ENCODE data around the gene ACOT4. TPM values are rescaled to one million over a fixed set of nuclear protein-coding genes. Genes with fewer than 3 reads are reported as not detected.
"Not testable (repeated sequence)": the region's sequence is repeated elsewhere in the genome, so short reads cannot be mapped to it uniquely, and the experiment has no call there.

The ACOT4 gene
- total RNA-seq, 1 donor from 2014 or later: 9.9 TPM

DNA sequence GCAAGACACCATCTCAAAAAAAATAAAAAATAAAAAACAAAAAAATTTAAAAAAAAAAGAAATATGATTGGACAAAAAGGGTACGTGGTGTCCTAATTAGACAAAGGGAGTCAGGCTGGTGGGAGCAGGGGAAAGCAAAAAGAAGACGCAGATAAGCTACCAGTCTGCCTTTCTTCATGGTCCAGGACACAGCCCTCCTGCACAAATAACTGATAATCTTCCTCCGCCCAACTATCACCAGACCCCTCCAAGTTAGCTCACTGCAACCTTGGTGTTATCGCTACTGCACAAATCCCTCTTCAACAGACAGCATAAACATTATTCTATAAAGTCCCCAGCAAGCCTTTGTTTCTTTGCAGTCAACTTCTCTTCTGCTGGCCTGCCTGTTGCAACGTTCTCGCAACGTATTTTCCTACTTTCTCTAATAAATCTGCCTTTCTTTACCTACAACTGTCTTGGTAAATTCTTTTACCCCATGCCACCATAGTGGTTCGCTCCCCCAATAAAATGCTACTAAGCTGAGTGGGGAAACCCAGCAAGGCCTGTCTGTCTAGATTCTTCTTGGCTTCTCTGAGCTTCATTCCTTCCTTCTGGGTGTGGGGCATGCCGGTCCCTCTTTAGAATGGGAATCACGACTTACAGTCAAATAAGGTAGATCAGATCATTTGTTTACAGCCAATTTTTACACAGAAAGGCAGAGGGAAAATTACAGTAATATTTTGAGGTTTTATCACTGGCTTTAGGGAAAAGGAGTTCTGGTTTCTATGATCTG is 38.5 kb downstream of the ACOT4 start:
- no peak for DNase-seq (ENCODE audit: low spot score)
- ATAC-seq: no peak

DNA sequence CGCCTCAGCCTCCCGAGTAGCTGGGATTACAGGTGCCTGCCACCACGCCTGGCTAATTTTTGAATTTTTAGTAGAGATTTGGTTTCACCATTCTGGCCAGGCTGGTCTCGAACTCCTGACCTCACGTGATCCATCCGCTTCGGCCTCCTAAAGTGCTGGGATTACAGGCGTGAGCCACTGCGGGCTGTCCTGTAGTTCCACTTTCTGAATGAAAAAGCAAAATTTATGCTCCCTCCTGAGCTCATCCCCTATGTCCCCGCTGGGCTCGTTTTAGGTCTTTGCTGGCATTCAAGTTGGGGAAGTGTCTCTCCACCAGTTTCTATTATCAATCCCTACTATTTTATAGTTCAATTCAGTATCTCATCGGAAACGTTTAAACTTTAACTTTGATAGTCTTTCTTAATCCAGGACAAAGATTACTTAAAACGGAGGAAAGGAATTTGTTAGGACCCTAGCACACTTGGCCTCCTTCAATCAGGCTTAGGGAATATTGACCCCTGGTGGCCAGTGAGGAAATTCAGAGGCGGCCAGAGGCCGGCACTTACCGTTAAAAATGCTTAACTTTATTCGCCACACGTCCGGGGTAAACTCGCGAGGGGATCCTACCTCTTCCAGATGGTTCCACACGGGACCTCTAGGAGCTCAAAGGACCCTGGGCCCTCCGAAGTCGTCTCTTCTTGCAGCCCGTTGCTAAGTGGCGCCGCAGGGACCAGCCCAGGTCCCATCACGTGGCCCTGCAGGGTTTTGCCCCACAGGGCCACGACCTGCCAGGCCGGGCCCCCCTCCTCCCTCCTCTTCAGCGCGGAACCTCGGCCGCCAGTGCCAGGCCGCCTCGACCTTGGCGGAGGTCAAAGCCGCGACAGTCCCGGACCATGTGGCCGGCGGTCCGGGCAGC is 41.7 kb downstream of the ACOT4 start:
- peak; percentile 88 for ATAC-seq

DNA sequence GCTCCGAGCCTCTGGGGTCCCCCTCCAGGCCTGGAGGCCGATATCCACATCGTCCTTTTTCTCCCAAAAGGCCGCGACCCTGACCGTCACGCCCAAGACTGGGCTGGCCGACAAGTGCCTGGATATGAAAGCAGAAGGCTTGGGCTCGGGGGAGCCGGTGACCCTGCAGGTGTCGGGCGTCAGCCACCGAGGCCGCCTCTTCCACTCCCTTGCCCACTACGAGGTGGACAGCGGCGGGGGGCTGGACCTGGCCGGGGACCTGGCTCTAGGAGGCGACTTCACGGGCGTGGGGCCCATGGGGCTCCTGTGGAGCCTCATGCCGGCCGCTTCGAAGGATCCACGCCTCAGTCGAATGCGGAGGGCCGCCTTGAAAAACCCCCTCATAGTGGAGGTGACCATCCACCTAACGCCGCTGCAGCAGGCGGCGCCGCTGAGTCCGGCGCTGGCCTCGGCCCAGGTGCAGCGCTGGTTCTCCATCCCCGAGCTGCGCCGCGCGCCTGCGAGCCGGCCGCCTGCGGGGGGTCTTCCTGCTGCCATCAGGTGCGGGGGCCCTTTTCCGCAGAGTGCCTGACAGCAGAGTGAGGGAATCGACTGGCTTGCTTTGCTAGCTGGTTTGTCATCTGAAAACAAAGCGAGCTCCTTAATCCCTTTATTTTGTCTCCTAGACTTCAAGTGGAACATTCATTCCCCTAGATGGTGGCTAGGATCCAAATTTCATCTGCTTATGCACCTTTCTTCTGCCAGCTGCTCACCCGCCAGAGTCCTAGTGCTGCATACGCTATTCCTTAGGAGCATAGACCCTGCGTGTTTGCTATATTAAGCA is 42.5 kb downstream of the ACOT4 start:
- peak; percentile 63 for DNase-seq (ENCODE audit: low spot score)
- ATAC-seq: peak; percentile 75

More for the DNA sequence above, 41.7 kb downstream of the ACOT4 start:
- peak; percentile 86 for DNase-seq (ENCODE audit: low spot score)

DNA sequence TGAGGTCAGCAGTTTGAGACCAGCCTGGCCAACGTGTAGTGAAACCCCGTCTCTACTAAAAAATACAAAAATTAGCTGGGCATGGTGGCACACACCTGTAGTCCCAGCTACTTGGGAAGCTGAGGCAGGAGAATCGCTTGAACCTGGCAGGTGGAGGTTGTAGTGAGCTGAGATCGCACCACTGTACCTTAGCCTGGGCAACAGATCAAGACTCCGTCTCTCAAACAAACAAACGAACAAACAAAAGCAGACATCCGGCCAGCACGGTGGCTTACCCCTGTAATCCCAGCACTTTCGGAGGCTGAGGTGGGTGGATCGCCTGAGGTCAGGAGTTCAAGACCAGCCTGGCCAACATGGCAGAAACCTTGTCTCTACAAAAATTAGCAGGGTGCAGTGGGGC is 44.7 kb downstream of the ACOT4 start:
- not testable (repeated sequence) for ATAC-seq; DNase-seq (ENCODE audit: low spot score)

DNA sequence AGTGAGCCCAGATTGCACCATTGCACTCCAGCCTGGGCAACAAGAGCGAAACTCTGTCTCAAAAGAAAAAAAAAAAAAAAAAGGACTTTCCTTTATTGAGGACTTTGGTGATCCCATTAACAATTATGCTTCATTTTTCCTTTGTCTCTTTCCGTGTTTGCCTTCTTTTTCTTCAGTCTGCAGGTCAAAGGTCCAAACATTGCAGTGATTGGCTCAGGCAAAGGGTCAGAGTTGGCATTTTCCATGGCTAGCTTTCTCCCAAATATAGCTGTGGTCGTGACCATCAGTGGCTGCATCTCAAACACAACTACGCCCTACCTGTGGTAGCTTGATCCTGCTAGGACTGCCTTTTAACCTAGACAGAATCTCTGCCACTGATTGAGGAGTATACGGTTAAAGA is 46.2 kb downstream of the ACOT4 start:
- ATAC-seq: no peak
- no peak for DNase-seq (ENCODE audit: low spot score)

DNA sequence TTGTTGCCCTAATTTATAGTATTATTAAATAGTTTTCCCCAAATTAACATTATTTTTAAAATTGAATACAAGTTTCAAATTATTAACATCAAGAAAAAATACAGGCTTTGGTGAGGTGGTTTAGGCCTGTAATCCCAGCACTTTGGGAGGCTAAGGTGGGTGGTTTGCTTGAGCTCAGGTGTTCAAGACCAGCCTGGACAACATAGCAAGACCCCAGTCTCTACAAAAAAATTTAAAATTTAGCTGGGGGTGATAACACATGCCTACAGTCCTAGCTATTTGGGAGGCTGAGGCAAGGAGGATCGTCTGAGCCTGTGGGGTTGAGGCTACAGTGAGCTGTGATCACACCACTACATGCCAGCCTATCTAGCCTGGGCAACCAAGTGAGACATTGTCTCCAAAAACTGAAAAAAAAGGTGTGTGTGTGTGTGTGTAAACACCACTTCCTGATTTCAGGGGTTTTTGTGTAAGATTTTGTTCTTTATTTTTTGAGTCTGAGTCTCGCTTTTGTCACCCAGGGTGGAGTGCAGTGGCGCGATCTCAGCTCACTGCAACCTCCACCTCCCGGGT is 49.2 kb downstream of the ACOT4 start:
- no peak for ATAC-seq
- no peak for DNase-seq (ENCODE audit: low spot score)

DNA sequence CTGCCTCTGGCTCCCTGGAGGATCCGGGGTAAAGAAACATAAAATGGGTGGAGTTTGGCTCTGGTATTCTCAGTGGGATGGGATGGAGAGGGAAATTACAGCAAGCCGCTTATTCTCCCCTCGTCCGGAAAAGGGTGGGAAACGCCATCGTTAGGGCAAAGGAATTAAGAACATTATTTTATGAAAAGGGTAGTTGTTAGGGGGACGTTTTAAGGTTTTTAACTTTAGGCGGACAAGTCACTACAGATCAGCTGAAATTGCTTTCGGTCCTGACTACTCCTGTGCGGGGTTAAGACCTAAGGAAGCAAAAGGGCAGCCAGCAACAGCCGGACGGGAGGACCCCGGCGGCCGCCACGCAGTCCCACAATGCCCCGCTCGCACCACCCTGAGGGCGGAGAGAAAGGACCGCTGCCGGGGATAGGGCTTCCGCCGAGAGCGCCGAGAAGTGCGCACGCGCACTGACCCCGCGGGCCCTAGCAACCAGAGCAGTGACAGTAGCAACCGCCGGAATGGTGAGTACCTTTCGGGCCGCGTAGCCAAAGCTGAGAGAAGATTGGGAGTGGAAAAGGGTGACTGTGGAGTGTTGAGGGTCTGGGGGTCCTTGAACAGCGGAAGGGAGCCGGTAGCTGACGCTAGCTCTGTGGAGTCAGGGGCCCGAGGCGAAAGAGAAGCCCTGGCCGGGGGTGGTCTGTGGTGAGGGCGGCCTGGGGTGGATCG is 53.0 kb downstream of the ACOT4 start, which contains the start of gene DNAL1:
Gene DNAL1, plus strand, starts transcription at position 456 of the 717 bp plus-strand sequence. Its CDS starts 54 bp downstream, at position 510.
- DNase-seq (ENCODE audit: low spot score): peak; percentile 96
- peak; percentile 98 for ATAC-seq

DNA sequence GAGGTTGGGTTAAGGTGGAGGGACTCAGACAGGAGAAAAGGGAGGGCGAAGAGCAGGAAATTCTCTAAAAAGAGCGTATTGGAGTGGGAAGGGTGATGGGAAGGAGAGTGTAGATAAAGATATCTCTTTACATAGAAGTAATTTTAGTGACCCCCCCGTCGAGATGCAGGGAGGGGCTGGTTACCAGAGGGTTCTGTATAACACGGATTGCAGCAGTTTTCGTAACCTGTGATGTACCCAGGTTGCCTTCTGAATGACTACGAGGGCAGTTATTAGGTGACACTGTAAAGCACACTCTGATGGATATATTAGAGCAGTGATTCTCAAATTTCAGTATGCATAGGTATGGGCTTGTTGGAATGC is 53.6 kb downstream of the ACOT4 start:
- no peak for DNase-seq (ENCODE audit: low spot score)

More for the DNA sequence above, 53.6 kb downstream of the ACOT4 start:
- no peak for ATAC-seq

Other genes with a start within 250 kb of the ACOT4 start
- 41.9 TPM for gene NUMB, start 133.3 kb upstream of the ACOT4 start, total RNA-seq
- gene RIOX1, start 100.9 kb upstream of the ACOT4 start, total RNA-seq: 5.0 TPM
- 31.9 TPM for gene ACOT1, start 54.7 kb upstream of the ACOT4 start, total RNA-seq
- gene HEATR4, start 32.9 kb upstream of the ACOT4 start, total RNA-seq: 3.2 TPM
- gene ACOT2, start 22.7 kb upstream of the ACOT4 start, total RNA-seq: 141 TPM
- 1.6 TPM for gene ACOT6, start 20.6 kb downstream of the ACOT4 start, total RNA-seq
- gene DNAL1, start 53.1 kb downstream of the ACOT4 start, total RNA-seq: 1.6 TPM
- 2.3 TPM for gene PNMA1, start 122.5 kb downstream of the ACOT4 start, total RNA-seq